Mesodermal cell (in vitro differentiated cells): ENCODE measurements around the gene VWA2.

Source experiments
- H3K27ac ChIP-seq: 2 replicates; pipeline ENCODE4 v1.7.0; 2013; ENCODE audit warnings: mild to moderate bottlenecking, low read depth, low read length, moderate library complexity; ENCODE audit not compliant: severe bottlenecking
- H3K36me3 ChIP-seq: 2 replicates; pipeline ENCODE4 v1.7.1; 2013; ENCODE audit warnings: mild to moderate bottlenecking, low read length, moderate library complexity; ENCODE audit not compliant: control insufficient read depth, insufficient read depth
- H3K4me1 ChIP-seq: one replicate; pipeline ENCODE4 v1.7.1; 2013; ENCODE audit warnings: mild to moderate bottlenecking, low read length; ENCODE audit not compliant: insufficient read depth, control insufficient read depth, poor library complexity, severe bottlenecking
- H3K4me3 ChIP-seq: 2 replicates; pipeline ENCODE4 v1.7.0; 2013; ENCODE audit warnings: low read length, control low read depth, mild to moderate bottlenecking; ENCODE audit not compliant: insufficient read depth, poor library complexity, severe bottlenecking; ENCODE audit errors: extremely low read depth
- H3K9me3 ChIP-seq: 2 replicates; pipeline ENCODE4 v1.7.1; 2013; ENCODE audit warnings: mild to moderate bottlenecking, low read length, moderate library complexity; ENCODE audit not compliant: control insufficient read depth
- WGBS, 2 experiments: methylation state at CpG; one replicate each; pipeline ENCODE4 v1.1.5; 2013; ENCODE audit warnings: missing lambda C conversion rate in 2 of 2; ENCODE audit not compliant: insufficient coverage in 2 of 2; 5-methylcytosine and 5-hydroxymethylcytosine counted together

VWA2 gene

DNA sequence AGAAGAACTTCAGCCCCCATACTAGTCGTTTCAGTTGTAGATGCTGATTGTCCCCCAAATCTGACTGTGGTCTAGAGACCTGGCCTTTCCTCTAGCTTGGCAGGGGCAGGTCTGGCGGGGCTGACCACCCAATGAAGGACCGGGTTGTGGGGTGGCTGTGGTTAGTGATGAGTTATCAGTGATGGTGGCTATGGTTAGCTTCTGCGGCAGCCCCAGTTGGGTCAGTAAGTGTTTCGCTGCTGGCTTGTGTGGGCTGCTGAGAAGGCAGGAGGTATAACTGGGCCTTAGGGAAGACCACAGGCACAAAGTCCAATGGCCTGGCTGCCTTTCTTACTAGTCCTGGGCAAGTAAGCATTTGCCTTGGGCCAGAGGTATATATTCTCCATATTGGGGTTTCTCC lies 21.3 kb downstream of the VWA2 start:
- Histone ChIP-seq H3K4me3 (no peak overlapping the region), H3K36me3 (no peaks in the 10 kb centered on the region), H3K9me3 (no peaks in the 10 kb centered on the region), H3K4me1 (peaks cover 42% of the 10 kb centered on the region), H3K27ac (no peak overlapping the region)
- WGBS, 2 experiments, result 96 to 100% methylated on average over 1 to 4 of the region's 5 CpGs

DNA sequence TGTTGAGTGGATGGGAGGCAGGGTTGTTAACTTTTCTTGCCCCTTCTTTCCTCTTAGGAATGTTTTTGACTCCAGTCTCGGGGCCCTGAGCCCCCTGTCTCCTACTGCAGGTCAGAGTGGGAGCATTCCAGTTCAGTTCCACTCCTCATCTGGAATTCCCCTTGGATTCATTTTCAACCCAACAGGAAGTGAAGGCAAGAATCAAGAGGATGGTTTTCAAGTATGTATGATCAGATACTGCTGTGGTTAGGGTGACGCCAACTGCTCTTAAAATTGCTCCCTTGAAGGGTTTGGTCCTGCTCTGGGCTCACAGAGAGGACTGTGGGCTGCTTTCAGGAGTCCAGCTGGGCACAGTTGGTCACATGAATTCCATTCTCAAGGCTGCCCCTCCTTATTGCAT lies 22.0 kb downstream of the VWA2 start:
- Histone ChIP-seq H3K27ac (no peak overlapping the region), H3K4me3 (no peak overlapping the region)
- 64 to 100% methylated on average over 1 to 2 of the region's 2 CpGs for WGBS, 2 experiments

DNA sequence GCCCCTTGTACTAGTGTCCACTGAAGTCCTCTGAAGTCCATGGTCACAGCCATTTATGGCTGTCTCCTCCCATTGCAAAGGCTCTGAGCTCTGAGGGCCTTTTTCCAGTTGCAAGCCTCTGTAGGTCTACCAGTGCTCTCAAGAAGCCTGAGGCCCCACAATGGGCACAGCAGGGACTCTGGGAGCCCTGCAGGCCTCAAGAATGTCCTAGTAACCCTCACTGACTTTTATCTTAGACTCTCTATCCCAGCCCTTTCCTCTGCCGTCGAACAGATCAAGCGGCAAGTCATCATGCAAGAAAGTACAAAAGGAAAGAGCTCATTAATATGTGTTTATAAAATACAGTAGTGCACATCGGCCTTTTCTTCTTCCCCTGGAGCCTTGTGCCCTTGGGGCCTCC lies 23.4 kb downstream of the VWA2 start:
- Histone ChIP-seq H3K4me1 (peaks cover 45% of the 10 kb centered on the region), H3K36me3 (no peaks in the 10 kb centered on the region), H3K9me3 (no peaks in the 10 kb centered on the region), H3K4me3 (no peak overlapping the region), H3K27ac (no peak overlapping the region)
- 100% methylated on average over 1 of the region's 4 CpGs; no CpG with 5 or more reads in 1 of the 2 experiments for WGBS, 2 experiments

More for the DNA sequence above, 22.0 kb downstream of the VWA2 start:
- Histone ChIP-seq H3K9me3 (no peaks in the 10 kb centered on the region), H3K36me3 (no peaks in the 10 kb centered on the region), H3K4me1 (peaks cover 46% of the 10 kb centered on the region)

DNA sequence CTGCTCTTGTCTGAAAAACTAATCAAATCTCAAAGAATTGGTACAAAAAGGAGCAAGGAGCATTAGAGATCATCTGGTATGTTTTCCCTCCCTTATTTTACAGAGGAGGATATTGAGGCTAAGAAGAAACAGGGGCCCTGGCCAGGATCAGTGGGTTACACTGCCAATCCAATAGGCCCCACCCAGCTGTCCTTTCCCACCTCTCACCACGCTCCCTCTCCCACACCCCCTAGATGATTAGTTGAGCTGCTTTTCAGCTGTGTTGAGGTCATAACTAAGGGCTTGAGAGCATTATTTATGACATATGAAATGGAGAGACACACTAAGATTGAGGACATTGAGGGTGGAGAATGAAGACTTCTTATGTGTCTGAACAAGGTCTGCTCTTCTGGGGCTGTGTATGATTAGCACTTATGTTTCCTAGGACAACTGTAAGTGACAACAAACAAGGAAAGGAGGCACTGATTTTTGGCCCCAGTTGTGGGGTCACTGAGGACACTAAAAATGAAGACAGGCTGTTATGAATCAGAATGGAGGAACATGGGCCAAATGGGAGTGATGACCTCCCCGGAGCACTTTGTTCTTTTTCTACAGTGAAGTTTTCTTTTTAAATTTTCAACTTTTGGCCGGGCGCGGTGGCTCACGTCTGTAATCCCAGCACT lies 26.5 kb downstream of the VWA2 start:
- no peaks in the 10 kb centered on the region for H3K36me3 ChIP-seq
- WGBS, 2 experiments, result 85 to 96% methylated on average over 5 of the region's 6 CpGs
- H3K4me3 ChIP-seq, result no peak overlapping the region
- H3K4me1 ChIP-seq, result peaks cover 19% of the 10 kb centered on the region
- H3K27ac ChIP-seq, result no peak overlapping the region
- H3K9me3 ChIP-seq, result no peaks in the 10 kb centered on the region

DNA sequence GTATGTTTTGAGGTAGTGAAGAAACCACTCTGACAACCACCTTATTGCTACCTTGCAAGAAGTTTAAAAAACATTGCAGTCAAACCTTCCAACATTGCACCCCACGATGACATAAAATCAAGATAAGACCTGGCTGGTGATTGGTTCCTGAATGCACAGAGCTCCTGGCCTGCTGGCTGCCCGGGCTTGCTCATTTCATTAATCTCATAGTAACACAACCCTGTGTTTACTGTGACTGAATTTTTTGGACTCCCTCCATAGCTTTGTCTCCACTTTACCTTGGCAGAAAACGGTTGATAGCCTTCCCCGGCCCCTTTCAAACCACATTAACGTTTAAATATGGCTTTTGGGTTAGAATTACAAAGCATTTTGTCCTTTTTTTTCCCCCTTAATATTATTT lies 27.5 kb downstream of the VWA2 start:
- no peak overlapping the region for H3K4me3 ChIP-seq
- peaks cover 19% of the 10 kb centered on the region for H3K4me1 ChIP-seq
- no peaks in the 10 kb centered on the region for H3K9me3 ChIP-seq
- H3K27ac ChIP-seq, result no peak overlapping the region
- H3K36me3 ChIP-seq, result no peaks in the 10 kb centered on the region
- 90 to 95% methylated on average over 2 of the region's 5 CpGs for WGBS, 2 experiments

DNA sequence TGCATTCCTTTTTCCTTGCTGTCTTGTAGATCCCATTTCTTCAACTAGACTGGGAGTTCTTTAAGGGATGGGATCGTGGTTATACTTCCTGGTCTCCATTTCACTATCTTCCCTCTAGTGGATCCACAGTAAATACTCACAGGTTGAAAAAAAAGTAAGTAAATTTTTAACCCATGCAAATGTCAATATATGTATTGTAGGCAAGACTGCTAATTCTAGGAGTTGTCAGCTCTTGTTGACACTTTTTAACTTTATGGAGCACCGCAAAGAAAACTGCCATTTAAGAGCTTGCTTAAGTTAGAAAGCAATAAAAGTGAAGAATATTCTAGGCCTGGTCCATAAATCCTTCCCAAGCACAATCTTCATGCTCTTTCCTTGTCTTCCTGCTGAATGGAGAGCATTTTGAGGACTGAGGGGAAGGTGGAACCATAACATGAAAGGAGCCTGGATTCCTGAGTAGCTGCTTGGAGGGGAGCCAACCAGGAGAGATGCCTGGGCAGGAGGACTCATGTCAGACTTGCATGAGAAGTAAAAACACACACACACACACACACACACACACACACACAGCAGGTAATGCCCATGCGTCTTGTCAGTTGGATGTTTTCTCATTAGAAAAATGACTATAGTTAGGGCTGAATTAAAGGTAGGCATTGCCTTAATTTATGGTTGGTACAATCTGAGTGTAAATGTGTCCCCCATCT lies 32.2 kb downstream of the VWA2 start:
- peak overlapping the region; percentile 79 for H3K27ac ChIP-seq
- peaks cover 18% of the 10 kb centered on the region for H3K4me1 ChIP-seq
- no peak overlapping the region for H3K4me3 ChIP-seq
- no CpG with 5 or more reads among the region's 3 CpGs for WGBS, 2 experiments
- H3K36me3 ChIP-seq, result no peaks in the 10 kb centered on the region
- H3K9me3 ChIP-seq, result no peaks in the 10 kb centered on the region

DNA sequence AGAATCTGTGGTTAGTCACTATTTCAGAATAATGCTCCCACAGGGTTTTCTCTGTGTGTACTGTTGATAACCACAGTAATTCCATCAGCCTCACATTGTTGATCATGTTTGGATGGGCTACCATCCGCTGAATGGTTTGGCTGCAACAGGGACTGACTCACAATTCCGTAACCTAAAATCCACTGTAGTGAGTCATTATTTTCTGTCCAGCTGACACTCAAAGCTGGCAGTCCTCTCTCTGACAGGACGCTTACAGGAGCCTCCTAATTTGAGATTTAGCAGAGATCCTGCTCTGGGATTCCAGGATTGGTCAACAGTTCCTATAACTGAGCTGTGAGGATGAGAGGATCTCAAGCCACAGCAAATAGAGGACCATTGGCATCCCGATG lies 32.7 kb downstream of the VWA2 start:
- Histone ChIP-seq H3K4me1 (peaks cover 12% of the 10 kb centered on the region), H3K4me3 (no peak overlapping the region), H3K9me3 (no peaks in the 10 kb centered on the region), H3K36me3 (no peaks in the 10 kb centered on the region), H3K27ac (peak overlapping the region; percentile 79)
- WGBS, 2 experiments, result 66 to 78% methylated on average over 3 to 4 of the region's 4 CpGs

DNA sequence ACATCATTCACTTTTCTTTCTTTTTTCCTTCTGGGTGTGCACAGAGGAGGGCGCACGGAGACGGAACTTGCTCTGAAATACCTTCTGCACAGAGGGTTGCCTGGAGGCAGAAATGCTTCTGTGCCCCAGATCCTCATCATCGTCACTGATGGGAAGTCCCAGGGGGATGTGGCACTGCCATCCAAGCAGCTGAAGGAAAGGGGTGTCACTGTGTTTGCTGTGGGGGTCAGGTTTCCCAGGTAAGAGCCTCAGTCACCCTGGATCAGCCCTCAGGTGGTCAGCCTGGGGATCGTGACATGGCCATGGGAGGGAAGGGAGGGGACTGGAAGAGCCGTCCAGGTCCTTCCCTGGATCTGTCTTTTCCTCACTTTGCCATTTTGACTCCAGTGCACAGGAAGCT lies 33.6 kb downstream of the VWA2 start:
- Histone ChIP-seq H3K4me3 (no peak overlapping the region), H3K4me1 (peaks cover 12% of the 10 kb centered on the region), H3K9me3 (no peaks in the 10 kb centered on the region), H3K27ac (no peak overlapping the region), H3K36me3 (no peaks in the 10 kb centered on the region)
- WGBS, 2 experiments, result 96 to 100% methylated on average over 4 to 5 of the region's 6 CpGs

DNA sequence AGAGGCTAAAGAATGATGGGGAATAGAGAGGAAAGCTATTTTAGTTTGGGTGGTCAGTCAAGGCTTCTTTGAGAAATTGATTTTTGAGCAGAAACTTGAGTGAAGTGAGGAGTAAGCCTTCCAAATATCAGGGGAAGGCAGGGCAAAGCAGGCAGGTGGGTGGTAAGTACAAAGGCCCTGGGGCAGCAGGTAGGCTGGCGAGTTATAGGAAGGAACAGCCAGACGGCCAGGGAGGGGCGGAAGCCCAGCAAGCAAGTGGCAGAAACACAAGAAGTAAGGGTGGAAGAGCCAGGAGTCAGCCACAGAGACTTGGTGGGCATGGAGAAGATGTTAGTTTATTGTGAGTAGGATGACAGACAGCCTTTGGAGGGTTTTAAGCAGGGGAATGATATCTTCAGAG lies 34.9 kb downstream of the VWA2 start:
- Histone ChIP-seq H3K36me3 (no peaks in the 10 kb centered on the region), H3K4me1 (peaks cover 12% of the 10 kb centered on the region), H3K4me3 (no peak overlapping the region), H3K27ac (no peak overlapping the region), H3K9me3 (no peaks in the 10 kb centered on the region)
- WGBS, 2 experiments, result 87 to 96% methylated on average over 3 of the region's 3 CpGs

DNA sequence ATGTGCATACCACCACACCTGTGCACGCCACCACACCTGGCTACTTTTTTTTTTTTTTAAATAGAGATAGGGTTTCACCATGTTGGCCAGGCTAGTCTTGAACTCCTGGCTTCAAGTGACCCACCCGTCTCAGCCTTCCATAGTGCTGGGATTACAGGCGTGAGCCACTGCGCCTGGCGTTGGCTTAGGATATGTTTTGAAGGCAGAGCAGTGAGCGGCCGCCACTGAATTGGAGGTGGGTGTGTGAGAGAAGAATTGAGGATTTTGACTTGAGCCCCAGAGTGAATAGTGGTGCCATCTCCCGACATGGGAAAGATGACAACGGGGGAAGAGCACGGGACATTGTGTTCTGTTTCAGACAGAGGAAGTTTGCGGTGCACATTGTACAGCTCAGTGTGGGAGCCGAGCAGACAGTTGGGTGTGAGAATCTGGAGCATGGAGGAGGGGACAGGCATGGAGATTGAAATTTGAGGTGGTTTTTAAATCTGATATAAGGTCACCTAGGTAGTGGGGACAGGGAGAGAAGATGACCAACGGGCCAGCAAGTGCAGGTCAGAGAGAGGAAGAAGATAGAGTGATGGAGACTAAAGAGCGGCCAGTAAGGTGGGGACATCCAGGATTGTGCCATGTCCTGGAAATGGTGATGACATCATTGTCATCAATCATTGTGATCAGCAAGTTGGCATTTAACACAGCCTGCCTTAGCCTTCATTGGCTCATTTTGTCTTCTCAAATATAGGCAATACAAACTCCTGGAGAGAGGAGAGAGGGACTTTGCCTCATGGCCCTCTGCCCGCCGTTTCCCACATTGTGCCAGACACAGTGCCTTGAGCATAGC lies 35.8 kb downstream of the VWA2 start:
- no peaks in the 10 kb centered on the region for H3K9me3 ChIP-seq
- no peak overlapping the region for H3K4me3 ChIP-seq
- peaks cover 12% of the 10 kb centered on the region for H3K4me1 ChIP-seq
- no peak overlapping the region for H3K27ac ChIP-seq
- H3K36me3 ChIP-seq, result no peaks in the 10 kb centered on the region
- 96% methylated on average over 14 to 15 of the region's 16 CpGs for WGBS, 2 experiments
